Right lobe of liver (tissue), 4 donors: ENCODE data around the gene EIF4A3.

Source experiments
- POLR2A ChIP-seq: fragments of 450-650 bp; IDR thresholded peaks from one replicate; pipeline ENCODE4 v1.6.1; 2017; ENCODE audit warnings: antibody characterized with exemption, mild to moderate bottlenecking
- TF ChIP-seq, protein P1 (sequence below), 4 donors: fragments of 200-600 bp in 3 of 4; fragments of 450-650 bp in 1 of 4; IDR thresholded peaks; one replicate each; pipeline versions ENCODE4 v1.5.1 to v1.8.0; 2016 to 2022; ENCODE audit warnings: antibody characterized with exemption in 4 of 4, mild to moderate bottlenecking in 2 of 4
- donor health status: DM: no; HTN: no; CAD: no.
- donor health status: DM: no; HTN: no; CAD: no.
- donor health status: DM: no; HTN: yes; CAD: no.

DNA sequence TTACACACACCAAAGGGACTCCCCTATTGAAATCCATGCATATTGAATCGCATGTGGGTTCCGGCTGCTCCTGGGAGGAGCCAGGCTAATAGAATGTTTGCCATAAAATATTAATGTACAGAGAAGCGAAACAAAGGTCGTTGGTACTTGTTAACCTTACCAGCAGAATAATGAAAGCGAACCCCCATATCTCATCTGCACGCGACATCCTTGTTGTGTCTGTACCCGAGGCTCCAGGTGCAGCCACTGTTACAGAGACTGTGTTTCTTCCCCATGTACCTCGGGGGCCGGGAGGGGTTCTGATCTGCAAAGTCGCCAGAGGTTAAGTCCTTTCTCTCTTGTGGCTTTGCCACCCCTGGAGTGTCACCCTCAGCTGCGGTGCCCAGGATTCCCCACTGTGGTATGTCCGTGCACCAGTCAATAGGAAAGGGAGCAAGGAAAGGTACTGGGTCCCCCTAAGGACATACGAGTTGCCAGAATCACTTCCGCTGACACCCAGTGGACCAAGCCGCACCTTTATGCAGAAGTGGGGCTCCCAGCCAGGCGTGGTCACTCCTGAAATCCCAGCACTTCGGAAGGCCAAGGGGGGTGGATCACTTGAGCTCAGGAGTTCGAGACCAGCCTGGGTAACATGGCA lies 43.4 kb downstream of the EIF4A3 start:
- TF ChIP-seq, protein P1, sequence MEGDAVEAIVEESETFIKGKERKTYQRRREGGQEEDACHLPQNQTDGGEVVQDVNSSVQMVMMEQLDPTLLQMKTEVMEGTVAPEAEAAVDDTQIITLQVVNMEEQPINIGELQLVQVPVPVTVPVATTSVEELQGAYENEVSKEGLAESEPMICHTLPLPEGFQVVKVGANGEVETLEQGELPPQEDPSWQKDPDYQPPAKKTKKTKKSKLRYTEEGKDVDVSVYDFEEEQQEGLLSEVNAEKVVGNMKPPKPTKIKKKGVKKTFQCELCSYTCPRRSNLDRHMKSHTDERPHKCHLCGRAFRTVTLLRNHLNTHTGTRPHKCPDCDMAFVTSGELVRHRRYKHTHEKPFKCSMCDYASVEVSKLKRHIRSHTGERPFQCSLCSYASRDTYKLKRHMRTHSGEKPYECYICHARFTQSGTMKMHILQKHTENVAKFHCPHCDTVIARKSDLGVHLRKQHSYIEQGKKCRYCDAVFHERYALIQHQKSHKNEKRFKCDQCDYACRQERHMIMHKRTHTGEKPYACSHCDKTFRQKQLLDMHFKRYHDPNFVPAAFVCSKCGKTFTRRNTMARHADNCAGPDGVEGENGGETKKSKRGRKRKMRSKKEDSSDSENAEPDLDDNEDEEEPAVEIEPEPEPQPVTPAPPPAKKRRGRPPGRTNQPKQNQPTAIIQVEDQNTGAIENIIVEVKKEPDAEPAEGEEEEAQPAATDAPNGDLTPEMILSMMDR (IDR thresholded peaks at IDR 0.05), result no peak
- TF ChIP-seq POLR2A, result no peak
